CD8-positive, alpha-beta memory T cell (primary cell): Measurements from ENCODE around the gene ZNF831. TPM values are rescaled to one million over a fixed set of nuclear protein-coding genes. Genes with fewer than 3 reads are reported as not detected.

Source experiments
- CTCF ChIA-PET: fragments of 350-600 bp; sonication (Branson Sonifier 250); formaldehyde crosslinking; loops from one replicate; lab custom pipeline; 2021; ENCODE audit warnings: antibody characterized with exemption; lab: Charles Lee
- POLR2A ChIA-PET: fragments of 350-600 bp; sonication (Branson Sonifier 250); formaldehyde crosslinking; loops from one replicate; lab custom pipeline; 2021; ENCODE audit warnings: antibody characterized with exemption; lab: Charles Lee
- DNase-seq, 5 donors: peaks; one replicate each; pipeline versions ENCODE4 v3.0.0 to v3.0.0-alpha.2; 2020 to 2022; ENCODE audit warnings: mixed read lengths in 1 of 5
- H3K27ac ChIP-seq: one replicate; pipeline ENCODE4 v1.7.0; 2013; ENCODE audit warnings: low read depth, mild to moderate bottlenecking, low read length, moderate library complexity
- H3K27me3 ChIP-seq: 2 replicates; pipeline ENCODE4 v1.7.0; 2013; ENCODE audit warnings: low read length, mild to moderate bottlenecking; ENCODE audit not compliant: insufficient read depth, poor library complexity, severe bottlenecking
- H3K36me3 ChIP-seq: 2 replicates; pipeline ENCODE4 v1.7.0; 2013; ENCODE audit warnings: mild to moderate bottlenecking, low read length, moderate library complexity; ENCODE audit not compliant: insufficient read depth
- H3K4me1 ChIP-seq: 2 replicates; pipeline ENCODE4 v1.7.0; 2013; ENCODE audit warnings: mild to moderate bottlenecking, low read length, moderate library complexity; ENCODE audit not compliant: insufficient read depth
- H3K4me3 ChIP-seq: 2 replicates; pipeline ENCODE4 v1.7.0; 2013; ENCODE audit warnings: mild to moderate bottlenecking, low read length
- H3K9me3 ChIP-seq: 2 replicates; pipeline ENCODE4 v1.7.0; 2013; ENCODE audit warnings: mild to moderate bottlenecking, low read length
- H3K27ac Mint-ChIP-seq, 8 donors: one replicate each; pipeline ENCODE4 v1.8.0; 2020 to 2021; ENCODE audit warnings: mixed read lengths in 8 of 8, mild to moderate bottlenecking in 6 of 8, inconsistent platforms in 3 of 8, moderate library complexity in 3 of 8
- H3K27me3 Mint-ChIP-seq, 2 donors: one replicate each; pipeline ENCODE4 v1.8.0; 2020 to 2021; ENCODE audit warnings: mixed read lengths in 2 of 2, mild to moderate bottlenecking in 1 of 2, moderate library complexity in 1 of 2
- H3K36me3 Mint-ChIP-seq, 3 donors: one replicate each; pipeline ENCODE4 v1.8.0; 2020 to 2021; ENCODE audit warnings: mixed read lengths in 3 of 3, inconsistent platforms in 1 of 3, mild to moderate bottlenecking in 1 of 3
- H3K4me1 Mint-ChIP-seq, 3 donors: one replicate each; pipeline ENCODE4 v1.8.0; 2020 to 2021; ENCODE audit warnings: mixed read lengths in 3 of 3, inconsistent platforms in 1 of 3, mild to moderate bottlenecking in 1 of 3
- H3K4me3 Mint-ChIP-seq, 7 donors: one replicate each; pipeline ENCODE4 v1.8.0; 2020 to 2021; ENCODE audit warnings: mixed read lengths in 7 of 7, mild to moderate bottlenecking in 6 of 7, moderate library complexity in 4 of 7, inconsistent platforms in 2 of 7
- H3K9me3 Mint-ChIP-seq, 5 donors: one replicate each; pipeline ENCODE4 v1.8.0; 2020 to 2022; ENCODE audit warnings: mixed read lengths in 5 of 5, mild to moderate bottlenecking in 3 of 5, moderate library complexity in 2 of 5, inconsistent platforms in 1 of 5
- polyA plus RNA-seq: library from polyadenylated mRNA; unstranded; fragments of 300-500 nt; fragmentation: Illumina TruSeq; gene quantifications from one replicate; pipeline ENCODE4 v1.2.3, GENCODE V29; 2021
- total RNA-seq, 2 experiments: library from RNA; stranded (reverse); gene quantifications; one replicate each; pipeline ENCODE4 v1.2.3, GENCODE V29; 2021

ZNF831 gene
- total and polyA plus RNA-seq, 3 experiments from 2014 or later, result 6.4 to 12.1 (median 6.9) TPM

GRCh38 chr20:59175002-59175401, 11.4 kb downstream of the ZNF831 start:
- Mint-ChIP-seq H3K4me3 (peak overlapping the region; percentile 10 to 75 (median 56)), H3K4me1 (peaks cover 97 to 100% (median 100%) of the 10 kb centered on the region in 3 donors), H3K27ac (peak overlapping the region; percentile 52 to 98 (median 90)), H3K27me3 (peaks cover 0 to 2% of the 10 kb centered on the region in 2 donors), H3K36me3 (peaks cover 18 to 94% (median 38%) of the 10 kb centered on the region in 3 donors), H3K9me3 (no peaks in the 10 kb centered on the region)
- H3K4me3 ChIP-seq, result no peak overlapping the region
- no peaks in the 10 kb centered on the region for H3K9me3 ChIP-seq
- H3K4me1 ChIP-seq, result peaks cover 94% of the 10 kb centered on the region
- no peak overlapping the region for H3K27ac ChIP-seq
- ChIA-PET CTCF (interaction anchor here (2.9 kb wide), 1 partner anchor 10 kb away, joined by 9 read pairs; no protein-coding TSS in a partner anchor), POLR2A (interaction anchor here (1.2 to 1.8 kb wide), 3 partner anchors 8 to 52 kb away, joined by 3 to 8 read pairs (median 5); no protein-coding TSS in a partner anchor)
- H3K36me3 ChIP-seq, result peaks cover 17% of the 10 kb centered on the region
- H3K27me3 ChIP-seq, result no peaks in the 10 kb centered on the region
- DNase-seq, result peak in 1 of 5 donors; percentile 40

- Histone ChIP-seq H3K36me3 (peaks cover 17% of the 10 kb centered on the region), H3K27me3 (no peaks in the 10 kb centered on the region), H3K9me3 (no peaks in the 10 kb centered on the region), H3K4me3 (peak overlapping the region; percentile 5), H3K4me1 (peaks cover 86% of the 10 kb centered on the region), H3K27ac (no peak overlapping the region)
- DNase-seq, result no peak
- peak overlapping the region; percentile 52 to 98 (median 90) for H3K27ac Mint-ChIP-seq
- peaks cover 91 to 99% (median 99%) of the 10 kb centered on the region in 3 donors for H3K4me1 Mint-ChIP-seq
- H3K4me3 Mint-ChIP-seq, result peak overlapping the region in 6 of 7 donors; percentile 10 to 75 (median 56)
- H3K36me3 Mint-ChIP-seq, result peaks cover 18 to 89% (median 32%) of the 10 kb centered on the region in 3 donors
- H3K27me3 Mint-ChIP-seq, result peaks cover 0 to 2% of the 10 kb centered on the region in 2 donors
- ChIA-PET POLR2A (interaction anchor here (1.2 to 1.8 kb wide), 3 partner anchors 9 to 53 kb away, joined by 3 to 8 read pairs (median 5); no protein-coding TSS in a partner anchor), CTCF (interaction anchor here (2.5 kb wide), 1 partner anchor 53 kb away, joined by 7 read pairs; no protein-coding TSS in a partner anchor)
- H3K9me3 Mint-ChIP-seq, result no peaks in the 10 kb centered on the region
These were observed 12.2 kb downstream of the ZNF831 start for GRCh38 chr20:59175861-59176260.

GRCh38 chr20:59176812-59177211, 13.2 kb downstream of the ZNF831 start:
- ChIA-PET CTCF (interaction anchor here (1.8 to 4.1 kb wide), 3 partner anchors 11 to 54 kb away, joined by 5 to 13 read pairs (median 7); no protein-coding TSS in a partner anchor), POLR2A (interaction anchor here (1.7 kb wide), 1 partner anchor 12 kb away, joined by 8 read pairs; the partner anchor contains the start of gene ZNF831)
- H3K27ac Mint-ChIP-seq, result peak overlapping the region in 7 of 8 donors; percentile 90 to 99 (median 98)
- Histone ChIP-seq H3K36me3 (peaks cover 17% of the 10 kb centered on the region), H3K27me3 (no peaks in the 10 kb centered on the region), H3K9me3 (no peaks in the 10 kb centered on the region), H3K4me3 (no peak overlapping the region), H3K27ac (no peak overlapping the region), H3K4me1 (peaks cover 78% of the 10 kb centered on the region)
- no peak for DNase-seq
- H3K9me3 Mint-ChIP-seq, result no peaks in the 10 kb centered on the region
- H3K4me3 Mint-ChIP-seq, result peak overlapping the region; percentile 72 to 91 (median 87)
- H3K36me3 Mint-ChIP-seq, result peaks cover 22 to 89% (median 42%) of the 10 kb centered on the region in 3 donors
- peaks cover 0 to 2% of the 10 kb centered on the region in 2 donors for H3K27me3 Mint-ChIP-seq
- peaks cover 91 to 99% (median 99%) of the 10 kb centered on the region in 3 donors for H3K4me1 Mint-ChIP-seq

- Histone ChIP-seq H3K4me1 (peaks cover 83% of the 10 kb centered on the region), H3K27me3 (no peaks in the 10 kb centered on the region), H3K4me3 (peak overlapping the region; percentile 58), H3K9me3 (no peaks in the 10 kb centered on the region), H3K27ac (peak overlapping the region; percentile 51), H3K36me3 (peaks cover 17% of the 10 kb centered on the region)
- ChIA-PET POLR2A (interaction anchor here (0.7 to 1.7 kb wide), 4 partner anchors 13 to 55 kb away, joined by 5 to 8 read pairs (median 6); partner anchors contain the start of gene ZNF831), CTCF (interaction anchor here (0.9 to 4.1 kb wide), 6 partner anchors 10 to 55 kb away, joined by 3 to 13 read pairs (median 4); no protein-coding TSS in a partner anchor)
- peak overlapping the region; percentile 72 to 91 (median 87) for H3K4me3 Mint-ChIP-seq
- no peaks in the 10 kb centered on the region for H3K9me3 Mint-ChIP-seq
- peaks cover 23 to 87% (median 38%) of the 10 kb centered on the region in 3 donors for H3K36me3 Mint-ChIP-seq
- DNase-seq, result peak in 4 of 5 donors; percentile 21 to 75 (median 46)
- H3K27ac Mint-ChIP-seq, result peak overlapping the region; percentile 90 to 99 (median 98)
- H3K27me3 Mint-ChIP-seq, result peaks cover 0 to 2% of the 10 kb centered on the region in 2 donors
- peaks cover 91 to 99% (median 99%) of the 10 kb centered on the region in 3 donors for H3K4me1 Mint-ChIP-seq
These were observed 13.9 kb downstream of the ZNF831 start for GRCh38 chr20:59177266-59178250.

GRCh38 chr20:59178983-59179595, 15.5 kb downstream of the ZNF831 start:
- H3K9me3 ChIP-seq, result no peaks in the 10 kb centered on the region
- H3K27me3 Mint-ChIP-seq, result peaks cover 0 to 2% of the 10 kb centered on the region in 2 donors
- H3K4me3 Mint-ChIP-seq, result peak overlapping the region in 6 of 7 donors; percentile 72 to 89 (median 84)
- H3K9me3 Mint-ChIP-seq, result no peaks in the 10 kb centered on the region
- H3K36me3 Mint-ChIP-seq, result peaks cover 29 to 84% (median 33%) of the 10 kb centered on the region in 3 donors
- H3K36me3 ChIP-seq, result peaks cover 3% of the 10 kb centered on the region
- H3K4me3 ChIP-seq, result no peak overlapping the region
- H3K27ac Mint-ChIP-seq, result peak overlapping the region; percentile 90 to 99 (median 98)
- H3K27ac ChIP-seq, result no peak overlapping the region
- ChIA-PET CTCF (interaction anchor here (1.7 to 4.1 kb wide), 2 partner anchors 28 to 91 kb away, joined by 5 to 13 read pairs; no protein-coding TSS in a partner anchor), POLR2A (no interaction called here)
- peaks cover 82% of the 10 kb centered on the region for H3K4me1 ChIP-seq
- no peaks in the 10 kb centered on the region for H3K27me3 ChIP-seq
- peaks cover 92 to 99% (median 99%) of the 10 kb centered on the region in 3 donors for H3K4me1 Mint-ChIP-seq
- DNase-seq, result no peak

GRCh38 chr20:59179988-59180387, 16.4 kb downstream of the ZNF831 start:
- H3K36me3 ChIP-seq, result peaks cover 3% of the 10 kb centered on the region

GRCh38 chr20:59181936-59182335, 18.3 kb downstream of the ZNF831 start:
- Mint-ChIP-seq H3K4me1 (peaks cover 87 to 99% (median 93%) of the 10 kb centered on the region in 3 donors), H3K36me3 (peaks cover 17 to 83% (median 30%) of the 10 kb centered on the region in 3 donors), H3K27me3 (peaks cover 0 to 4% of the 10 kb centered on the region in 2 donors), H3K27ac (peak overlapping the region; percentile 88 to 99 (median 96)), H3K4me3 (peak overlapping the region; percentile 8 to 86 (median 69)), H3K9me3 (no peaks in the 10 kb centered on the region)
- Histone ChIP-seq H3K36me3 (no peaks in the 10 kb centered on the region), H3K9me3 (no peaks in the 10 kb centered on the region), H3K27me3 (no peaks in the 10 kb centered on the region), H3K4me1 (peaks cover 66% of the 10 kb centered on the region), H3K27ac (no peak overlapping the region), H3K4me3 (no peak overlapping the region)
- DNase-seq, result no peak
- ChIA-PET POLR2A (interaction anchor here (1.2 kb wide), 1 partner anchor 12 kb away, joined by 3 read pairs; no protein-coding TSS in a partner anchor), CTCF (interaction anchor here (0.6 to 1.6 kb wide), 8 partner anchors 9 to 200 kb away, joined by 3 to 7 read pairs (median 4); no protein-coding TSS in a partner anchor)

More at GRCh38 chr20:59179988-59180387, 16.4 kb downstream of the ZNF831 start:
- peaks cover 0 to 4% of the 10 kb centered on the region in 2 donors for H3K27me3 Mint-ChIP-seq
- peaks cover 33 to 82% (median 35%) of the 10 kb centered on the region in 3 donors for H3K36me3 Mint-ChIP-seq
- DNase-seq, result no peak
- ChIA-PET POLR2A (no interaction called here), CTCF (interaction anchor here (1.7 to 4.1 kb wide), 2 partner anchors 27 to 92 kb away, joined by 5 to 13 read pairs; no protein-coding TSS in a partner anchor)
- Histone ChIP-seq H3K27ac (no peak overlapping the region), H3K4me1 (peaks cover 74% of the 10 kb centered on the region), H3K4me3 (no peak overlapping the region), H3K9me3 (no peaks in the 10 kb centered on the region), H3K27me3 (no peaks in the 10 kb centered on the region)
- peak overlapping the region; percentile 84 to 99 (median 97) for H3K27ac Mint-ChIP-seq
- peak overlapping the region in 4 of 7 donors; percentile 39 to 61 (median 50) for H3K4me3 Mint-ChIP-seq
- H3K9me3 Mint-ChIP-seq, result no peaks in the 10 kb centered on the region
- peaks cover 91 to 99% (median 98%) of the 10 kb centered on the region in 3 donors for H3K4me1 Mint-ChIP-seq
